Kidney epithelial cell (primary cell): ENCODE results near the gene LRRN4. TPM values are rescaled to one million over a fixed set of nuclear protein-coding genes. Genes with fewer than 3 reads are reported as not detected.

Source experiments
- DNase-seq: peaks from one replicate; pipeline ENCODE4 v3.0.0-alpha.2; 2010; ENCODE audit warnings: low read depth
- H3K27me3 ChIP-seq: 2 replicates; pipeline ENCODE4 v1.6.0; 2011; ENCODE audit warnings: low read length; ENCODE audit not compliant: control insufficient read depth, insufficient read depth
- H3K36me3 ChIP-seq: 2 replicates; pipeline ENCODE4 v1.5.1; 2011; ENCODE audit warnings: low read length; ENCODE audit not compliant: control insufficient read depth, insufficient read depth
- H3K4me3 ChIP-seq: 2 replicates; pipeline ENCODE4 v1.5.1; 2011; ENCODE audit warnings: low read depth, mild to moderate bottlenecking, control low read depth, low read length
- total RNA-seq: library from RNA; depleted of rRNA; stranded (reverse); fragments of >200 nt; gene quantifications from 2 replicates; pipeline ENCODE4 v1.2.3, GENCODE V29; 2015
- TF ChIP-seq, protein P1 (sequence below): IDR thresholded peaks from 2 replicates; pipeline ENCODE4 v1.5.1; 2011; ENCODE audit warnings: mild to moderate bottlenecking, moderate library complexity, low read length, control low read depth, inconsistent platforms; ENCODE audit not compliant: insufficient read depth, poor library complexity, severe bottlenecking

The LRRN4 gene
- total RNA-seq, 1 donor from 2014 or later = 65.3 TPM

DNA sequence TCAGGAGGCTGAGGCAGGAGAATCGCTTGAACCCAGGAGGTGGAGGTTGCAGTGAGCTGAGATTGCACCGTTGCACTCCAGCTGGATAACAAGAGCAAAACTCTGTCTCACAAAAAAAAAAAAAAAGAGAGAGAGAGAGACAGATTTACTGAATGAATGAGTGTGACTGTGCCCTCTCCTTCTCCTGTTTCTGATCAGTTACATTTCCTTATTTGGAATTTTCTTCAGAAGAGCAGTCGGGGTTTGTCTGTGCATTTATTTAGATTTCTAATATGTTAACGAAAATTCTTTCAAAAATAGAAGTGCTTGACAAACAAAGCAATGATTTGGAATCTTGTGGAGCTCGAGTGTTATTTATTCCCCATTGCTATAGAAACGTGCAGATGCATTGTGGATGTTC lies 6.4 kb upstream of the LRRN4 start:
- Histone ChIP-seq H3K27me3 (no peaks in the 10 kb centered on the region), H3K36me3 (no peaks in the 10 kb centered on the region), H3K4me3 (no peak overlapping the region)
- TF ChIP-seq, protein P1, sequence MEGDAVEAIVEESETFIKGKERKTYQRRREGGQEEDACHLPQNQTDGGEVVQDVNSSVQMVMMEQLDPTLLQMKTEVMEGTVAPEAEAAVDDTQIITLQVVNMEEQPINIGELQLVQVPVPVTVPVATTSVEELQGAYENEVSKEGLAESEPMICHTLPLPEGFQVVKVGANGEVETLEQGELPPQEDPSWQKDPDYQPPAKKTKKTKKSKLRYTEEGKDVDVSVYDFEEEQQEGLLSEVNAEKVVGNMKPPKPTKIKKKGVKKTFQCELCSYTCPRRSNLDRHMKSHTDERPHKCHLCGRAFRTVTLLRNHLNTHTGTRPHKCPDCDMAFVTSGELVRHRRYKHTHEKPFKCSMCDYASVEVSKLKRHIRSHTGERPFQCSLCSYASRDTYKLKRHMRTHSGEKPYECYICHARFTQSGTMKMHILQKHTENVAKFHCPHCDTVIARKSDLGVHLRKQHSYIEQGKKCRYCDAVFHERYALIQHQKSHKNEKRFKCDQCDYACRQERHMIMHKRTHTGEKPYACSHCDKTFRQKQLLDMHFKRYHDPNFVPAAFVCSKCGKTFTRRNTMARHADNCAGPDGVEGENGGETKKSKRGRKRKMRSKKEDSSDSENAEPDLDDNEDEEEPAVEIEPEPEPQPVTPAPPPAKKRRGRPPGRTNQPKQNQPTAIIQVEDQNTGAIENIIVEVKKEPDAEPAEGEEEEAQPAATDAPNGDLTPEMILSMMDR = no peak
- DNase-seq = no peak

DNA sequence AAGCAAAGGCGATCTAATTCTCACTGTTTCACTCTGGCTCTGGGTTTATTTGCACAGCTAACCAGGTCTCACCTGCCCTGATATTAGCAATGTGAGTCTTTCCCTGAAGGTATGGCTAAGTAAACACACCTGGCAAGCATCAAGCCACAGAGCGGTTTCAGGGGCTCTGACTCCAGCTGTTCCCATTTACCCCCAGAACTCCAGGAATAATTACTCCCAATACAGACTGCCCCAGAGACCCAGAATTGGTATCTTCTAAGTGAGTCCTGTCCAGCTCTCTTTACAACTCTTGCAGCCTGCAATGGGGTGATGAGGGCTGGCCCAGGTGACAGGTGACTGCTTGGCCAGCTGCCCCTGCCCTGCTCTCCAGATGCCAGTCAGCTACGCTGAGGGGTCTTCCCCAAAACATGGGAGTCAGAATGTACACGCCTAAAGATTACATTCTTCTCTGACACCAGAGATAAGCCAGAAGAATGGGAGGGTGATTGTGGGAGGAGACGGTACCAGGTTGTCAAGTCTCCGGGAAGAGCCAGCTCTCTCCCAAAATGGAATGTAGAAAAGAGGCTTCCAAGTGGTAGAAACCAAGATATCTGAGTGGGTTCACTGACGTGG lies 4.9 kb upstream of the LRRN4 start:
- no peak overlapping the region for H3K4me3 ChIP-seq
- no peak for DNase-seq
- no peaks in the 10 kb centered on the region for H3K36me3 ChIP-seq
- TF ChIP-seq, protein P1 = no peak
- H3K27me3 ChIP-seq = no peaks in the 10 kb centered on the region

DNA sequence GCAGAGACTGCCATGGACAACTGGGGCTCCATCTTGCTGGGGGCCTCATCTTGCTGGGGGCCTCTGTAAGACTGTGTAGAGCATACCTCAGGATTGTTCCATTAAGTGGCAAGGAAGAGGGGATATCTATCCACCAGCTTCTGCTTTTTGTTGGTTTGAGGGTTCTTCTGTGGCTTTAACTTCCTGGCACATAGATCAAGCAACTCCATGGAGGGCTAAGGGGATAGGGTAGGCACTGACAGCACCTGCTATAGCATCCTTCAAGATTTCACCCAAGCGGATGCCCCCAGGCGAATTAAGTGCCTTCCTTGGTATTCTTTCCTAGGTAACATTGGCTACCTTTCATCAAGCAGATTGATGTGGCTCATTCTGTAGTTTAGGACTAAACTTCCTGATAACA lies 3.8 kb upstream of the LRRN4 start:
- DNase-seq = no peak
- Histone ChIP-seq H3K27me3 (no peaks in the 10 kb centered on the region), H3K4me3 (no peak overlapping the region), H3K36me3 (no peaks in the 10 kb centered on the region)
- TF ChIP-seq, protein P1 = no peak

DNA sequence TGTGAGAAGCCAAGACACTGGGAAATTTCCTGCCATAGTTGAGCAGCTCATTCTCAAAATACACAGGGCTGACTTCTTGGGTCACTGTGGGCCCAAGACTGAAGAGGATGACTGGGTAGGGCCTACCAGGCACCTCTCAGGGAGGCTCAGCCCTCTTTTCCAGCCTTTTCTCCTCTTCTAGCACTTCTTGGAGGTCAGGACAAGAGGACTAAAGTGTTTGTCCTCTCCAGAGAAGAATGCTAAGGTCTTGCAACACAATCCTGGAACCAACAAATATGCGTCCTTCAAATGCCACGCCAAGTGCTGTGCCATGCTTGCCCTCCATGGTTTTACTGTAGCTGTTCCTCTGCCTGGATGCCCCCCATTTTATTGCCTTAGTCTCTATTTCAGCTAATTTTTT lies 3.3 kb upstream of the LRRN4 start:
- Histone ChIP-seq H3K4me3 (no peak overlapping the region), H3K27me3 (no peaks in the 10 kb centered on the region), H3K36me3 (no peaks in the 10 kb centered on the region)
- TF ChIP-seq, protein P1 = no peak
- DNase-seq = no peak

DNA sequence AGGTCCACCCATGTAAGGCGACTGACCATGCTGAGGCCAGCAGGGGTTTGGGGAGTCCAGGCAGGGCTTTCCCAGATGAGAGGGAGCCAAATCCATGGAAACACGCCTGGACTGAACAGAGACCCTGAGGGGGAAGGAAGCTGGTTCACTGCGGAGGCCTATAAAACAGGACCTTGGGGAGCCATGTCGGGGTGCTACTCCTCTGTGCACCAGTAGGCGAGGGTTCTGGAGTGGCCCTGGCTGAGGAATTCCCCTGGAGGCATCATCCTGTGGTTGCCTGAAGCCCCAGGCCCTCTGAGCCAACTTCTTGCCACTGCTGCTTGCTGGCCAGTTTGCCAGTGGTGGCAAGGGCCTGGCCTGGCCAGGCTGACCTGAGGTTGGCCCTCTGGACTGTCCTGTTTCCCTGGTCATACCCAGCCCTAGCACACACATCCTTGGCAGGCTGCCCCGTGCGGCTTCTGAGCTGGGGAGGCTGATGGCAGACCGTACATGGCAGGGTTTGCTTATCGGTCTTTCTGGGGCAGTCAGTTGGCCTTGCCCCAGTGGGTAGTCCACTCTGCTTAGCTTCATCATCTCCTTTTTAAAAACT lies 2.2 kb upstream of the LRRN4 start:
- Histone ChIP-seq H3K36me3 (no peaks in the 10 kb centered on the region), H3K27me3 (no peaks in the 10 kb centered on the region), H3K4me3 (no peak overlapping the region)
- DNase-seq = no peak
- TF ChIP-seq, protein P1 = no peak
